Measurements from ENCODE around the gene NPAS3.

The NPAS3 gene

GRCh38 chr14:33061667-33062325 is 123.1 kb downstream of the NPAS3 start:
- no peak for TF ChIP-seq GATA3 (IDR thresholded peaks at IDR 0.05; ENCODE audit: low read depth, low read length)
- TF ChIP-seq GATA2 (IDR thresholded peaks at IDR 0.05; ENCODE audit: low read depth, low read length), result no peak

GRCh38 chr14:33062476-33062875 is 123.8 kb downstream of the NPAS3 start:
- TF ChIP-seq GATA3 (IDR thresholded peaks at IDR 0.05; ENCODE audit: low read depth, low read length) (no peak), GATA2 (IDR thresholded peaks at IDR 0.05; ENCODE audit: low read depth, low read length) (no peak)

DNA sequence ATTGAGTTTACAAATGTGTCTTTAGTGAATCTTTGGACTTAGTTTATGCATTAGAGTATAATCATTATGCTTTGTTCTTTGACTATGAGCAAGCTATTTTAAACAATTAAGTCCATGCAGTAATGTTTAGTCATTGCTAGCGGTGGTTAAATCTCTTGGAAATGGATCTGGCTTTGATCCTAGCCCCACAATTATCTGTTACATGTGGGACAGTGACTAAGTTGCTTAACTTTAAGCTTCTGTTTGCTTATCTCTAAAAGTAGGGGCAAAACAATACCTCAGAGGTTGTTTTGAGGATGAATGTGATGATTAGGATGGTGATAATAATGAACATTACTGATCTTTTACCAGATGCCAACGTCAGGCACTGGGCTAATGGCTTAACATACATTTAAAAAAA is 124.2 kb downstream of the NPAS3 start:
- TF ChIP-seq GATA3 (IDR thresholded peaks at IDR 0.05; ENCODE audit: low read depth, low read length) (no peak), GATA2 (IDR thresholded peaks at IDR 0.05; ENCODE audit: low read depth, low read length) (no peak)

DNA sequence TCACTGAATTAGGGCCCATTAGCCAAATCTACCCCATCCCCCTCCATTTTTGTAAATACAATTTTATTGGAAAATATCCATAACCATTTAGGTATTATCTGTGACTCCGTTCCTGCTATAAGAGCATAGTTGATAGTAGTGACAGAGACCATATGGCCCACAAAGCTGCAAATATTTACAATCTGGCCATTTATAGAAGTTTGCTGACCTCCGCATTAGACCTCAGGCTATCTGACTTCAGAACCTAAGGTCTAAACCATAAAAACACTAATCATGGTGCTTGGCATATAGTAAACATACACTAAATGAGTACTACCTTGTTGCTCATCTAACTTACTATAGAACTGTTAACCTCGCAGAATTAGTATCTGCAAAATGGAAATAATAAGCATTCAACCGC is 124.8 kb downstream of the NPAS3 start:
- TF ChIP-seq GATA2 (IDR thresholded peaks at IDR 0.05; ENCODE audit: low read depth, low read length) (no peak), GATA3 (IDR thresholded peaks at IDR 0.05; ENCODE audit: low read depth, low read length) (no peak)

DNA sequence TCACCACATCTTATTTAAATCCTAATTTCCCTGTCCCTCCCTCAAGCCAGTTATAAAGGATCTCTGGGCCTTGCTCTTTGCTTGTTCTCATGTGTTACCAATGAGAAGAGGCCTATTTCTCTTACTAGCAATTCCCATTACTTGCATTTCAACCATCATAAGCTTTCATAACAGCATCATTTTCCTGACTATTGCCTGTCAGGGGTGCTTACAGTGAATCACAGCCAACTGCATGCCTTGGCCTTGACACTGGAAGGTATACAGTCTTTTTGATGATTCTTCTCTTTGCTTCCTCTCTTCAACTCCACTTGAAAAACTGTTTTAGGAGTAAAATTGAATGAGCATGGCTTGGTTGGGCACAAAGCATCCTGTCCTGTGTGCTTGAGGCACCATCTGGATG is 127.0 kb downstream of the NPAS3 start:
- TF ChIP-seq GATA2 (IDR thresholded peaks at IDR 0.05; ENCODE audit: low read depth, low read length) (no peak), GATA3 (IDR thresholded peaks at IDR 0.05; ENCODE audit: low read depth, low read length) (no peak)

DNA sequence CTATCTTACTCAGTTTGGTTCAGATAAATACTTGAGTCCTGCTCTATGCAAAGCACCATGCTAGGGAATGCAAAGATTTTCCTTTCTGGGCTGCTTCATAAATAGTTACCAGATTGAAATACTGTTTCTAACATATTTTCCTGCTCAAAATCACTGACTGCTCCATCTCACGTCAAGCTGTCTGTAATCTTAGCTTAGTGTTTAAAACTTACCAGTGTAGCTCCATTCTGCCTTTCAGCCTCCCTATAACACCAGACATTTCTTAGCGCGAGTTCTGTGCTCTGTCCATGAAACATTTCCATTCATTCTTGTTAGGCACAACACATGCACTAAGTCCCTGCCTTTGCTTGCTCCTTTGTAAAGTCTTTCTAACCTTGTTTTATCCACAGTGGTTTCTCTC is 129.4 kb downstream of the NPAS3 start:
- TF ChIP-seq GATA3 (IDR thresholded peaks at IDR 0.05; ENCODE audit: low read depth, low read length), result no peak
- no peak for TF ChIP-seq GATA2 (IDR thresholded peaks at IDR 0.05; ENCODE audit: low read depth, low read length)

GRCh38 chr14:33068626-33069025 is 129.9 kb downstream of the NPAS3 start:
- no peak for TF ChIP-seq GATA3 (IDR thresholded peaks at IDR 0.05; ENCODE audit: low read depth, low read length)
- no peak for TF ChIP-seq GATA2 (IDR thresholded peaks at IDR 0.05; ENCODE audit: low read depth, low read length)

GRCh38 chr14:33070475-33070874 is 131.8 kb downstream of the NPAS3 start:
- TF ChIP-seq GATA2 (IDR thresholded peaks at IDR 0.05; ENCODE audit: low read depth, low read length) (no peak), GATA3 (IDR thresholded peaks at IDR 0.05; ENCODE audit: low read depth, low read length) (no peak)

DNA sequence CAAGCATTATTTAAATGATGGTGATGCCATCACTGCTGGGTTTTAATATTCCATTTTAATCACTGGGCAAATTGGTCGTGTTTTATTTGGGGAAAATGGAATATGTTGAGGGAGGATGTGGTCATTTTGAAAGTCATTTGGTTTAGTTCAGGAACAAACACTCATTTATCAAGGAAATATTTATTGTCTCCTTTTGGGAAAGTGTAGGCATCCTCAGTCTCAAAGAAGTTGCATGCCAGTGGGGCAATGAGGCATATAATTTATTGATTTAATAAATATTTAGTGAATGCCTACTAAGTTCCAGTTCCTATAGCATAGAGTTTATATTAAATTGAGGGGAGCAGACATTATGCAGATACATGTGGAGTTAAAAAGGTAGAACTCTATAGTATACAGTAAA is 134.3 kb downstream of the NPAS3 start:
- TF ChIP-seq GATA2 (IDR thresholded peaks at IDR 0.05; ENCODE audit: low read depth, low read length), result no peak
- TF ChIP-seq GATA3 (IDR thresholded peaks at IDR 0.05; ENCODE audit: low read depth, low read length), result no peak

- TF ChIP-seq GATA2 (IDR thresholded peaks at IDR 0.05; ENCODE audit: low read depth, low read length), result no peak
- no peak for TF ChIP-seq GATA3 (IDR thresholded peaks at IDR 0.05; ENCODE audit: low read depth, low read length)
These were observed 142.6 kb downstream of the NPAS3 start for GRCh38 chr14:33081259-33081658.

GRCh38 chr14:33085799-33086198 is 147.1 kb downstream of the NPAS3 start:
- no peak for TF ChIP-seq GATA3 (IDR thresholded peaks at IDR 0.05; ENCODE audit: low read depth, low read length)
- TF ChIP-seq GATA2 (IDR thresholded peaks at IDR 0.05; ENCODE audit: low read depth, low read length), result no peak

GRCh38 chr14:33098016-33098415 is 159.3 kb downstream of the NPAS3 start:
- TF ChIP-seq GATA2 (IDR thresholded peaks at IDR 0.05; ENCODE audit: low read depth, low read length) (no peak), GATA3 (IDR thresholded peaks at IDR 0.05; ENCODE audit: low read depth, low read length) (no peak)

GRCh38 chr14:33103489-33103888 is 164.8 kb downstream of the NPAS3 start:
- TF ChIP-seq GATA3 (IDR thresholded peaks at IDR 0.05; ENCODE audit: low read depth, low read length) (no peak), GATA2 (IDR thresholded peaks at IDR 0.05; ENCODE audit: low read depth, low read length) (no peak)

GRCh38 chr14:33103966-33104365 is 165.3 kb downstream of the NPAS3 start:
- no peak for TF ChIP-seq GATA3 (IDR thresholded peaks at IDR 0.05; ENCODE audit: low read depth, low read length)
- TF ChIP-seq GATA2 (IDR thresholded peaks at IDR 0.05; ENCODE audit: low read depth, low read length), result no peak

GRCh38 chr14:33110737-33111443 is 172.2 kb downstream of the NPAS3 start:
- TF ChIP-seq GATA2 (IDR thresholded peaks at IDR 0.05; ENCODE audit: low read depth, low read length), result no peak
- no peak for TF ChIP-seq GATA3 (IDR thresholded peaks at IDR 0.05; ENCODE audit: low read depth, low read length)
